T47D (cell line): ENCODE results near the gene ST7L.
A peak's percentile ranks its signal among the peaks of the same experiment; 100 is the strongest.
"Not testable (repeated sequence)": the region's sequence is repeated elsewhere in the genome, so short reads cannot be mapped to it uniquely, and the experiment has no call there.

Experiments used
- DNase-seq, 2 experiments: peaks; one replicate each; pipeline versions ENCODE4 v3.0.0 to v3.0.0-alpha.2; 2011 to 2012; ENCODE audit warnings: low read depth in 1 of 2, low spot score in 1 of 2
- JUND ChIP-seq: IDR thresholded peaks from 2 replicates; pipeline ENCODE4 v1.6.1; 2012; ENCODE audit warnings: low read depth
- in situ Hi-C: cut with HindIII; loops from 2 replicates; pipeline ENCODE4 v1.10.0; 2016; ENCODE audit warnings: low sequenced_read_pairs, low pct_unique_long_range_greater_than_20kb

The ST7L gene, protein sequence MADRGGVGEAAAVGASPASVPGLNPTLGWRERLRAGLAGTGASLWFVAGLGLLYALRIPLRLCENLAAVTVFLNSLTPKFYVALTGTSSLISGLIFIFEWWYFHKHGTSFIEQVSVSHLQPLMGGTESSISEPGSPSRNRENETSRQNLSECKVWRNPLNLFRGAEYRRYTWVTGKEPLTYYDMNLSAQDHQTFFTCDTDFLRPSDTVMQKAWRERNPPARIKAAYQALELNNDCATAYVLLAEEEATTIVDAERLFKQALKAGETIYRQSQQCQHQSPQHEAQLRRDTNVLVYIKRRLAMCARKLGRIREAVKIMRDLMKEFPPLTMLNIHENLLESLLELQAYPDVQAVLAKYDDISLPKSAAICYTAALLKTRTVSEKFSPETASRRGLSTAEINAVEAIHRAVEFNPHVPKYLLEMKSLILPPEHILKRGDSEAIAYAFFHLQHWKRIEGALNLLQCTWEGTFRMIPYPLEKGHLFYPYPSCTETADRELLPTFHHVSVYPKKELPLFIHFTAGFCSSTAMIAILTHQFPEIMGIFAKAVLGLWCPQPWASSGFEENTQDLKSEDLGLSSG

DNA sequence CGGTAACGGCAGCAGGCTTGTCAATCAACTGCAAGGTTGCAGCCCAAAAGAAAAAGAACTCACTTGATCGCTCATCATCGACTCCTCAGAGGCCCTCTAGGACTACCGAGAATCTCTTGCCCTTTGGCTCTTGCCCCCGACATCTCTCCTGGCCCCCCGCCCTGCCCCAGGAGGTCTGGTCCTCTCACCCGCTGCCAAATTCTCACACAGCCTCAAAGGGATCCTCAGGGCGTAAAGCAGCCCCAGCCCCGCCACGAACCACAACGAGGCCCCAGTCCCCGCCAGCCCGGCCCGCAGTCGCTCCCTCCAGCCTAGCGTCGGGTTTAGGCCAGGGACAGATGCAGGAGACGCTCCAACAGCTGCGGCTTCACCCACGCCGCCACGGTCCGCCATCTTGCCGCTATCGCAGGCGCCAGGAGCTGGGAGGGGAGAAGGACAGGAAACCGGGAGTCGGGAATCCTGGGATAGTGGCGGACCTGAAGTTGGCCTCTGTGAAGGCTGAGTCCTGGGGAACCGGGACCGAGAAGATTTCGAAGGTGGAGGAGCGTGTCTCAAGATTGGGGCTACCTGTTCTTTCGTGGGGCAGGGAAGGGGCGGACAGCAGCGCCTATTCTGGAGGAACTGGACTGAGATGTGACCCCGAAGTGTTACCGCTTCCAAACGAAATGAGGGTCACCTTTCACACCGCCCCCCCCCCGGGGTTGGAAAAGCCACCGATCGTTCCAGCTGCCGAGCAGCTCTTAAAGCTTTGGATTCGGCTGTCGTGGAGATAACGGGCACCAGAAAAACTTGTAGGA lies at the start of gene ST7L:
Gene ST7L, minus strand, starts transcription at position 421 of the 797 bp plus-strand sequence. Its CDS starts 28 bp downstream, at position 393.
- peak; percentile 60 to 70 for DNase-seq
- in situ Hi-C loops, result no loop called here

DNA sequence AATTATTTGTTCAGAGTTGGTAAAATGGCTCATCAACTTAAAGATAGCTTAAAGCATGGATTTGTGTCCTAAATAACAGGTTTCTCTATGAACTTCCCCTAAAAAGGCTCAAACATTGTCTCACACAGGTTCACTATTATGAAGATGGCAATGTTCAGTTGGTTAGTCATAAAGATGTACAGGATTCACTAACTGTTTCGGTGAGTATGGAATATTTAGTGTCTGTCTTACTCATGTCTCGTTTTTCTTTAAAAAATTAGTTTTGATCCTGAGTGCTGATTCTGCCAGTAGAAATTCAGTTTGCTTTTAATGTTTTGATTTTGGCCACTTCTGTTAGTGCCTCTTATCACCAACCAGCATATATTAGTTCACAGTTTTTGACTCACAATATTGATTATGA lies 48.0 kb upstream of the ST7L start:
- TF ChIP-seq JUND, result no peak
- DNase-seq, result no peak
- in situ Hi-C loops, result no loop called here

More for the DNA sequence above, at the start of gene ST7L:
- no peak for TF ChIP-seq JUND

DNA sequence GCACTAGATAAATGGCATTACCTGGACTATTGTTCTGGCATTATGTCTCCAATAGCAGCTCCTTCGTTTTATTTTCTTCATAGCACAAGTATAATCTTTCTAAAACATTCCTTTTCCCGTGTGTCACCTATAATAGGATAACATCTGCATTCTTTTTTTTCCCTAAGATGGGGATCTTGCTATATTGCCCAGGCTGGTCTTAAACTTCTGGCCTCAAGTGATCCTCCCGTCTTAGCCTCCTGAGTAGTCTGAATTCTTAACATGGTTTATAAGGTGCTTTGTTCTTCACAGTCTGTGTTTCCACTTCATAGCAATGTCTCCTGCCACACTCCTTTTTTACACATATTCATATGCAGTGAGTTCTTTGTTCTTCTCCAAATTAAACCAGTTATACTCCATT lies 46.9 kb upstream of the ST7L start:
- in situ Hi-C loops, result no loop called here
- TF ChIP-seq JUND, result no peak
- DNase-seq, result no peak

DNA sequence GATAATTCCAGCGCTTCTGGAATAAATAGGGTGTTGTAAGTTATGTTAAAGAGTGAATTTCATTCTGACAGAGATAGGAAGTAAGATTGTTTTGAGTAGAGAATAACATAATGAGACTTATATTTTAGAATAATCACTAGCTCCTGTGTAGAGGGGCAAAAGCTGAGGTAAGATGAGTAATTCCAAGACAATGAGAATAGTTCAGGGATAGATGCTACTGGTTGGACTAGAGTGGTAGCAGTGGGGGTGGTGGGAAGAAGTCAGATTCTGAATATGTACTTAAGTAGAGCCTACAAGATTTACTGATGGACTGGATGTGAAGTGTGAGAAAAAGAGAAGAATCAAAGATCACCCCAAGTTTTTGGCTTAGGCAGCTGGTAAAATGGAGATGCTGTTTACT lies 32.3 kb upstream of the ST7L start:
- DNase-seq, result no peak
- in situ Hi-C loops, result no loop called here
- TF ChIP-seq JUND, result no peak

DNA sequence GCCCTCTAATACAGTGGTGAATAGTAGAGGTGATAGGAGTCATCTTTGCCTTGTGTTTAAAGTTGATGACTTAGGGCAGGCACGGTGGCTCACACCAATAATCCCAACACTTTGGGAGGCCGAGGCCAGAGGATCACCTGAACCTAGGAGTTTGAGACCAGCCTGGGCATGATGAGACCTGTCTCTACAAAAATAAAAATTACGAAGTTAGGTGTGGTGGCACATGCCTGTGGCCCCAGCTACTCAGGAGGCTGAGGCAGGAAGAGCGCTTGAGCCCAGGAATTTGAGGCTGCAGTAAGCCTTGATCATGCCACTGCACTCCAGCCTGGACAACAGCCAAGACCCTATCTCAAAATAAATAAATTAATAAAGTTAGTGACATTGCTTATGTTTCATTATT lies 27.3 kb upstream of the ST7L start:
- in situ Hi-C loops, result no loop called here
- no peak for TF ChIP-seq JUND
- DNase-seq, result no peak

DNA sequence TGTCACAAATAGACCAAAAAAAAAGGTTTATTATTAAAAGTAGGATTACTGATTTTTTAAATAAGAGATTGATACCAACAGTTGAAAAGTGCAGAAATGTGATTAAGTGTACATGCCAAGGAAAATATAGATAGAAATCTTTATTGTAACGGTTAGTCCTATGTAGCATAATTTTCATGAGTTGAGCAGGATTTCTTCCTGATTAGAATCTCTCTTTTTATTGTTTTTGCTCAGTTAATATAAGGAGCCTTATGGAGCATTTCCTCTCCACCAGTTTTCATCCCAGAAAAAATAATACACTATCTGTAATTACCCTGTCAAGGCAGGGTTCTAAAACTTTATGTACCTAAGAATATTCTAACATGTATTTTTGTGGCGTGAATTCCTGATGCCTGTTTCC lies 24.1 kb upstream of the ST7L start:
- no peak for DNase-seq
- in situ Hi-C loops, result no loop called here
- TF ChIP-seq JUND, result no peak

DNA sequence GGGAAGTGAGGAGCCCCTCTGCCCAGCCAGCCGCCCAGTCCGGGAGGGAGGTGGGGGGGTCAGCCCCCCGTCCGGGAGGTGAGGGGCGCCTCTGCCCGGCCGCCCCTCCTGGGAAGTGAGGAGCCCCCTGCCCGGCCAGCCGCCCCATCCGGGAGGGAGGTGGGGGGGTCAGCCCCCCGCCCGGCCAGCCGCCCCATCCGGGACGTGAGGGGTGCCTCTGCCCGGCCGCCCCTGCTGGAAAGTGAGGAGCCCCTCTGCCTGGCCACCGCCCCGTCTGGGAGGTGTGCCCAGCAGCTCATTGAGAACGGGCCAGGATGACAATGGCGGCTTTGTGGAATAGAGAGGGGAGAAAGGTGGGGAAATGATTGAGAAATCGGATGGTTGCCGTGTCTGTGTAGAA lies 21.5 kb upstream of the ST7L start:
- DNase-seq, in situ Hi-C loops: not testable (repeated sequence)

DNA sequence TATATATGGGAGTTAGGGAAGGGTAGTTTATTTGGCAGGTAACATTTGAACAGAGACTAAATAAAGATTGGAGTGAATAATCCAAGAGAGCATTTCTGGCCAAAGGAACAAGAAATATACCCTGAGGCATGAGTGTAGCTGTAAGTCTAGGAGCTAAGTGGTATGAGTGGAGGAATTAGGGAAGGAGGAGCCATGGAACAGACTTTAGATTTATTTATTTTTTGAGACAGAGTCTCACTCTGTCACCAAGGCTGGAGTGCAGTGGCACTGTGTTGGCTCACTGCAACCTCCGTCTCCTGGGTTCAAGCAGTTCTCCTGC lies 19.1 kb upstream of the ST7L start:
- TF ChIP-seq JUND, result no peak
- in situ Hi-C loops, result no loop called here
- peak in 1 of 2 experiments; percentile 61 for DNase-seq

DNA sequence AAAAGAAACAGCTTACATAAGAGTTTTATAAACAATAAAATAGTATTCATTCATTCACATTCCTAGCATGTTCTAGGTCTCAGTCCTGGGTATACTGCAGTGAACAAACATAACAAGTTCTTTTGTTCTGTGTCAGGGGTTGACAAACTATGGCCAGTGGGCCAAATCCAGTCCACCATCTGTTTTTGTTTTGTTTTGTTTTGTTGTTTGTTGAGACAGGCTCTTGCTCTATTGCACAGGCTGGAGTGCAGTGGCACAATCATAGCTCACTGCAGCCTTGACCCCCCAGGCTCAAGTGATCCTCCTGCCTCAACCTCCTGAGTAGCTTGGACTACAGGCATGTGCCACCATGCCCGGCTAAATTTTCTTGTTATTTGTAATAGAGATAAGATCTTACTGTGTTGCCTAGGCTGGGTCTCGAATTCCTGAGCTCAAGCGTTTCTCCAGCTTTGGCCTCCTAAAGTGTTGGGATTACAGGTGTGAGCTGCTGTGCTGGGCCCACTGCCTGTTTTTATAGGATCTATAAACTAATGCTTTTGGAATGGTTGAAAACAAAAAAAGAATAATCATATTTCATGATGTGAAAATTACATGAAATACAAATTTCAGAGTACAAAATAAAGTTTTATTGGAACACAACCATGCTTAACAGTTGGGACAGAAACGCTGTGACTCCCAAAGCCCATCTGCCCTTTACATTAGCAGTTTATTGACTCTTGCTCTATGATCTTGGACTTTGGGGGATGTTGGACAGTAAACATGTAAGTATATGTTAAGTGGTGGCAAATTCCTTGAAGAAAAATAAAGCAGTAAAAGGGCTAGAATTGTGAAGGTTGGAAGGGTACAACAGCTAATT lies 18.5 kb upstream of the ST7L start:
- DNase-seq, result peak in 1 of 2 experiments; percentile 73
- TF ChIP-seq JUND, result no peak
- in situ Hi-C loops, result no loop called here

DNA sequence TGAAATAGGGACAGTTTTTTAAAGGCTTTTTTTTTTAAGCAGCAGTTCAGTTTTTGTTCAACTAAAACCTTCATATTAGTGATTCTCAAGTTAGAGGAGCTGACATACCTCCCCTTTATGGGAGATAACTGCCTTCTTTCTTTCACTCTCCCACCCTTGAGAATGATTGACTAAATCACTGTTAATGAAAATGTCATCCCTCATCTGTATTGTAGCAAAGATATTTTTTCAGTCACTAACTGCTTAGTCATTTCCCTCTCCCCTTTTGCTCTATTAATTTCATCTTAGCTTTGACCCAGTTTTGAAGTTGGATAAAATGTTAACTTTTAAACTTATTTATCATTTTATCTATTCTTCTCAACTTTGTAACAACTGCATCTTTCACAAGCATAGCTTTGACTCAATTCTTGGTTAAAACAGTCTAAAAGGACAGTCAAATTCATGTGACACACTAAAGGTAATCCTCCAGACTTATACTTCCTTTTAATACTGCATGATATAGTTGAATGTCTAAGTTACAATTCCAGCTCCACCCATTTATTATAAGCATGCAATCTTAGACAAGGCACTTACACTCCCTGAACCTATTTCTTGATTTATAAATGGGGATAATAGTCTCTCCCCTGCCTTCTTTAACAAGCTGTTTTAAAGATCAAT lies 17.8 kb upstream of the ST7L start:
- no peak for DNase-seq
- in situ Hi-C loops, result no loop called here
- no peak for TF ChIP-seq JUND

DNA sequence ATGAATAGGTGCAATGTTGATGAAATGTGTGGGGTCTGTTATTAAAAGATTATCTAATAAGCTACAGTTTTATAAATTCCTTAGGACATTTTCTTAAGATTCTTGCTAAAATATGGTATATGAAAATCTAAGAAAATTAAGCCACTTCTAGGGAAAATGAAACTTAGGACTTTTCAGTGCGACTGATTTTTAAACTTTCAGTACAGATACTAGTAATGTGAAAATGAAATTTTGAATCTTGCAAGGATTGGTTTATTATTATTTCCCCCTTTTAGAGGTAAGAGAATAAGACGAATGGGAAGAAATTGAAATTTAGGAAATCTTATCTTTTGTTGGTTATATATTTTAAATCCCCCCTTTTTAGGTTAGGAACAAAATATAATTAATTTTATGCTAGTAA lies 17.1 kb upstream of the ST7L start:
- in situ Hi-C loops, result no loop called here
- no peak for TF ChIP-seq JUND

DNA sequence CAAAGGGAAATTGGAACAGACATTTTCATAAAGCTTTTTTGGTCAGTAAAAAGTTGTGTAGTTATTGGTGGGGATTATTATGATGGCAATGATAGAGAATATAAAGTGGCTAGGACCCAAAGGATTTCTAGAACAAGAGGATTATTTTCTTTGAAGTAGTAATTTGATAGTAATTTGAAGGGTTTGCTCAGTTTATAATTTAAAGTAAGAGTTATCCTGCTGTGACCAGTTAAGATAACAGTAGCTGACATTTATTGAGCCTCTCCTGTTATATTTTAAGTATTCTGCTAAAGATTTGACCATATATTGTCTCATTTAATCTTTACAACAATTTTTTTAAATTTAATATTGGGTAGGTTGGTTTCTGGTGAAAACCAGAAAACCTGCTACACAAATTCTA lies 15.4 kb upstream of the ST7L start:
- in situ Hi-C loops, result no loop called here
- DNase-seq, result no peak
- no peak for TF ChIP-seq JUND

More for the DNA sequence above, 17.1 kb upstream of the ST7L start:
- no peak for DNase-seq
